Ishikawa (cell line): Measurements from ENCODE around the gene ADISSP.

Experiments used
- CEBPB ChIP-seq: IDR thresholded peaks from 2 replicates; pipeline ENCODE4 v1.6.1; 2012
- CREB1 ChIP-seq: IDR thresholded peaks from 2 replicates; pipeline ENCODE4 v1.6.1; 2012; ENCODE audit warnings: low read depth
- EGR1 ChIP-seq: IDR thresholded peaks from 2 replicates; pipeline ENCODE4 v1.6.1; 2012
- EP300 ChIP-seq: IDR thresholded peaks from 2 replicates; pipeline ENCODE4 v1.6.1; 2012; ENCODE audit warnings: borderline replicate concordance
- FOXM1 ChIP-seq: IDR thresholded peaks from 2 replicates; pipeline ENCODE4 v1.6.1; 2012; ENCODE audit warnings: low read depth, borderline replicate concordance
- MAX ChIP-seq: IDR thresholded peaks from 2 replicates; pipeline ENCODE4 v1.6.1; 2012
- NFIC ChIP-seq: IDR thresholded peaks from 2 replicates; pipeline ENCODE4 v1.6.1; 2012
- RAD21 ChIP-seq: IDR thresholded peaks from 2 replicates; pipeline ENCODE4 v1.6.1; 2012; ENCODE audit warnings: low read depth
- REST ChIP-seq: IDR thresholded peaks from 2 replicates; pipeline ENCODE4 v1.6.1; 2012; ENCODE audit warnings: low read depth, mild to moderate bottlenecking
- TAF1 ChIP-seq: IDR thresholded peaks from 2 replicates; pipeline ENCODE4 v1.6.1; 2012; ENCODE audit warnings: low read depth, mild to moderate bottlenecking
- TCF12 ChIP-seq: IDR thresholded peaks from 2 replicates; pipeline ENCODE4 v1.6.1; 2012; ENCODE audit warnings: low read depth
- TEAD4 ChIP-seq: IDR thresholded peaks from 2 replicates; pipeline ENCODE4 v1.6.1; 2012
- USF1 ChIP-seq: IDR thresholded peaks from 2 replicates; pipeline ENCODE4 v1.6.1; 2012
- YY1 ChIP-seq: IDR thresholded peaks from 2 replicates; pipeline ENCODE4 v1.6.1; 2012; ENCODE audit warnings: low read depth
- ZBTB7A ChIP-seq: IDR thresholded peaks from 2 replicates; pipeline ENCODE4 v1.6.1; 2012; ENCODE audit warnings: low read depth

Gene ADISSP

GRCh38 chr20:3759884-3760283 lies 7.7 kb downstream of the ADISSP start:
- TF ChIP-seq EGR1 = no peak
- no peak for TF ChIP-seq ZBTB7A
- no peak for TF ChIP-seq TCF12
- no peak for TF ChIP-seq REST
- TF ChIP-seq NFIC = no peak
- no peak for TF ChIP-seq YY1
- no peak for TF ChIP-seq FOXM1
- TF ChIP-seq TEAD4 = no peak
- TF ChIP-seq RAD21 = no peak
- no peak for TF ChIP-seq EP300
- no peak for TF ChIP-seq USF1
- no peak for TF ChIP-seq MAX
- no peak for TF ChIP-seq TAF1
- TF ChIP-seq CEBPB = no peak
- no peak for TF ChIP-seq CREB1

- no peak for TF ChIP-seq EP300
- no peak for TF ChIP-seq EGR1
- no peak for TF ChIP-seq TCF12
- no peak for TF ChIP-seq MAX
- TF ChIP-seq USF1 = no peak
- TF ChIP-seq ZBTB7A = no peak
- no peak for TF ChIP-seq YY1
- TF ChIP-seq TEAD4 = no peak
These were observed 8.2 kb downstream of the ADISSP start for GRCh38 chr20:3759316-3759823.

- TF ChIP-seq CEBPB (no peak), REST (no peak), RAD21 (no peak), NFIC (no peak), FOXM1 (no peak), TEAD4 (no peak), USF1 (no peak), EGR1 (no peak), EP300 (no peak), CREB1 (no peak), YY1 (no peak), ZBTB7A (no peak), MAX (no peak), TCF12 (no peak), TAF1 (no peak)
These were observed 9.0 kb downstream of the ADISSP start for GRCh38 chr20:3758566-3758965.

- TF ChIP-seq CREB1 (no peak), REST (no peak), YY1 (no peak), FOXM1 (no peak), MAX (no peak), CEBPB (no peak), TAF1 (no peak), ZBTB7A (no peak), EP300 (no peak), TCF12 (no peak), USF1 (no peak), EGR1 (no peak), NFIC (no peak), RAD21 (no peak), TEAD4 (no peak)
These were observed 10.3 kb downstream of the ADISSP start for GRCh38 chr20:3757268-3757667.
